HG03095 (cell line): Measurements from ENCODE around the gene TUBB6.

Experiments used
- ATAC-seq: cut with Tn5 transposase; IDR thresholded peaks from one replicate; pipeline ENCODE4 v1.9.1; 2021; ENCODE audit warnings: moderate library complexity; ENCODE audit not compliant: unreplicated experiment

The TUBB6 gene

DNA sequence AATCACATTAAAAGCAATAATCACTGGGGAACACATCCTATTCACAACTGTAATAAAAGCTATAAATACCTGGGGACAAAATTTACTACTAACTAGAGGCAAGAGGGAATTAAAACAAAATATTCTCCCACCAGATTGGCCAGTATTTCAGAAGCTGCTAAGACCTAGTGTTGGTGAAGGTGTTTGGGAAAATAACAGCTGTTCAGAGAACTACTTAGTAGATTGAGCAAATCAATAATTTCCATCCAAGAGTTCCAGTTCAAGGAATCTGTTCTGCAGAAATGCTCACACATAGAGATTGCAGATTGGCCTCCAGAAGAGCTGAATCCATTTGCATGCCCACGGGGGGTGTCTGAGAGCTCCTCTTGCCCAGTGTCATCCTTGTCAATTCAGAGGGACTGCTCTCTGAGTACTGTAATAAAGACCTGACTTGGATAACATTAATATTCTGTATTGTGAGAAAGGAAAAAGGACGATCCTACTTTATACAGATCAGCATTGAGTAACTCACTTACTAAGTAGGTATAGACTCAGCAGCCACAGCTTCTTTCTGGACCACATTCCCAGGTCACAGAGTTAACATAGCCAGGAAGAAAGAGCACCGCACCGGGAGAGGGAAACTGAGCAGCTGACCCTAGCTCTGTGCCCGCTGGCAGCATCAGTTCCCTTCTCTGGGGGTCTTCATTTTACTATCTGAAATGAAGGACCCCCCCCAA lies 5.6 kb downstream of the TUBB6 start:
- ATAC-seq, result no peak

GRCh38 chr18:12314591-12315305 lies 6.7 kb downstream of the TUBB6 start:
- peak; percentile 43 for ATAC-seq

DNA sequence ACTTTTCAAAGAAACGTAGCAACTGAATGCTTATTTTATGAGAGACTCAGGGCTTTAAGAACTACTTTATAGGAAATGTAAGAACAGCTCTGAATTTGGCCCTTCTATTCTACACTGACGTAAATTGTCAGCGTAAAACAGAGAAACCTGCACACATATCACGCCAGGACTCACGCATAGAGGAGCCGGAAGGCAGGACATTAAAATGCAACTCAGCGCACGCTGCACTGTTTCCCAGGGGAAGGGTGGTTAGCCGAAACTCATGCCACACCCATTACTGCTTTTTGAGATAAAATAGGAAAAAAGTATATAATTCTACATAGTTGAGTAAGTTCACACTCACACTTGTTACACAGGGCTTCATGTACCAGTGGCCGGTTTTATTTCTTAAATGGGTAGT lies 7.4 kb downstream of the TUBB6 start:
- ATAC-seq, result no peak

- ATAC-seq, result no peak
Measured at GRCh38 chr18:12315911-12316310, 7.9 kb downstream of the TUBB6 start.

DNA sequence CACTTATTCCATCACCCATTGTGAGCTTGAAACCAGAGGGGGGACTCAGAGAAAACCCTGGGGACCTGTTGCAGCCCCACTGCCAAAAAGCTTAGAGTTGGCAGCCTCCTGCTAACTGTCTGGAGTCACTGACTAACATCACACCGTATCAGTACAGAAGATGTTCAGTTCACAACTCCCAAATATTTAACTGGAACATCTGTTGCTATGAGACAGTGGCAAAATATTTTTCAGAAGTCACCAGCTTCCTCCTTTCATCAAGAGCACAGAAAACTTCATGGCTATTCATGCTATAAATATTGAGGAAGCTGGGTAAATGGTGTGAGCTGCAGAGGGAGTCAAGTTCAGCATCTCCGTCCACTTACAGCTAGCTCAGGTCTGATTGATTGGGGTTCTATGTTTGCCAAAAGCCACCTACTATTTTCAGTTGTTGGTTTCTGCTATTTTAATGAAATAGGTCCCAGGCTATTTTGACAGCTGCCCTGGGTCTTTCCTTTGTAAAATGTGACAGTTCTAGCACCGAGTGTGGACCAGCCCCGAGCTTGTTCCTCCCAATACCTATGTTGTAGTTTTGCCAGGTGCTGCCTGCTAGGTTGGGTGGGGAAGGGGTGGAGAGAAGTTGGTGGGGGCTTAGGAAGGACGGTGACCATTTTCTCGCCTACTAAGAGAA lies 9.8 kb downstream of the TUBB6 start:
- ATAC-seq, result no peak

DNA sequence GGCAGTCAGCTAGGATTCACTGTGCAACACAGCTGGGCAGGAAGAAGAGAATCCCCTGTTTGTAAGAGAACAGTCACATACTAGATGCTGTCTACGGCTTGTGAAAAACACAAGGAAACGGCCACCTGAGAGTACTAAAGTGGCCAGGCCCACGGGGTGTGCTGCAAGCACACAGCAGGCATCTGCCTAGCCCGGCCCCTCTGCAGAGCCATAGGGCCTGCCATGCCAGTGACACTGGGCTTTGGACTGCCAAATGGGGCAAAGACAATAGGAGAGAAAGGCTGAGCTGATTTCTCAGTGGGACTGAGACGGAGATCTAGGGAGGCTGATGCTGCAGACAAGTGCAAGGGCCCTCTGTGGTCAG lies 10.3 kb downstream of the TUBB6 start:
- no peak for ATAC-seq

- no peak for ATAC-seq
Measured at GRCh38 chr18:12318857-12319256, 10.8 kb downstream of the TUBB6 start.

DNA sequence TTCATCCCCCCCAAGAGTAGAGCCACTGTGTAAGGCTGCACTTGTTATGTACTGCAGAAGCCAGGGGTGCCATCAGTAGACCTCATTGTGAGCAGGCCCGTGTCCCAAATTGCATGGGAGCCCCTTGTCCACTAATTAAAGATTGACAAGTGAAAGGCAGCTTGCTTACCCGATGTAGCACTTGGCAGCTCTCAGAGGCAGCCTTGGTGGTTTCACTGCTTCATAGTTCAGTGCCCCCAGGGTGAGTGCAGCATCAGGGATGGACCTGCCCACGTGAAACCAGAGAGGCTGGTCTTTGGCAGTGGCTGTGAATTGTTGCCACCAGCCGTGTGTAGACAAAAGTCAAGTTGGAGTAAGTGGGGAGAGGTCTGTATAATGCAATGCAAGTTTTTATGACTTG lies 13.3 kb downstream of the TUBB6 start:
- no peak for ATAC-seq

- no peak for ATAC-seq
Measured at GRCh38 chr18:12324991-12325725, 17.1 kb downstream of the TUBB6 start.

- ATAC-seq, result no peak
Measured at GRCh38 chr18:12325726-12326245, 17.7 kb downstream of the TUBB6 start.

DNA sequence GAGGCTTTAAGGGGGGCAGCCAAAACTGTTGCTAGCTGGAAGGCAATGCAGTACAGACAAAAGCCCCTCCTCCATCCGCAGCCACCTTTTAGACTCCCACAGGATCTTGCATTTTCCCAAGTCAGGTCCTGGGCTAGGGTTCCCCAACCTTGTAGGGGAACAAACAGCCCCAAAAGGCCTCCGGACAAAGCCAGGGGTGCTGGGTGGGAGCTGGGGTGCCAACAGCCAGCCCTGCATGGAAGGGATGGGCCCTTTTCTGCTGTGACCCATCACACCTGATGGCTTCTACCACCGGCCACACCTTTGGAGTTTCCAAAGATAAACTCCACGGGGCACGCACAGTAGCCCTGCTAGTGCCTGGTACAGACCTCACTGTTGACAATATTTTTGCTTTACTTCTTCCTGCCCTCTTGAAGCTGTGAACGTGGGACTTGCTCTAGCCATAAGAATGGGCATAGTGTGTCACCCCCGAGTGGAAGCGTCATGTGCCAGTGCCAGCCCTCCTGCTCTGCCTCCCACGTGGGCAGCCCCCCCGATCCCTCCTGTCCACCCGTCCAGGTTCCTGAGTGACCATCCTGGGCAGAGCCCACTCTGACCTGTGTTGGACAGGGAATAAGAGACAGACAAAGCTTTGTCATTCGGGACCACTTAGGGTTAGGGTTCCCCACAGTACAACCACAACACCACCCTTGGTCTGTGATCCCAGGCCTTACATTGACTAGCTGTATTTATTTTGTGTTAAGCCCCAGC lies 18.8 kb downstream of the TUBB6 start:
- no peak for ATAC-seq

GRCh38 chr18:12327510-12328178 lies 19.6 kb downstream of the TUBB6 start:
- no peak for ATAC-seq

DNA sequence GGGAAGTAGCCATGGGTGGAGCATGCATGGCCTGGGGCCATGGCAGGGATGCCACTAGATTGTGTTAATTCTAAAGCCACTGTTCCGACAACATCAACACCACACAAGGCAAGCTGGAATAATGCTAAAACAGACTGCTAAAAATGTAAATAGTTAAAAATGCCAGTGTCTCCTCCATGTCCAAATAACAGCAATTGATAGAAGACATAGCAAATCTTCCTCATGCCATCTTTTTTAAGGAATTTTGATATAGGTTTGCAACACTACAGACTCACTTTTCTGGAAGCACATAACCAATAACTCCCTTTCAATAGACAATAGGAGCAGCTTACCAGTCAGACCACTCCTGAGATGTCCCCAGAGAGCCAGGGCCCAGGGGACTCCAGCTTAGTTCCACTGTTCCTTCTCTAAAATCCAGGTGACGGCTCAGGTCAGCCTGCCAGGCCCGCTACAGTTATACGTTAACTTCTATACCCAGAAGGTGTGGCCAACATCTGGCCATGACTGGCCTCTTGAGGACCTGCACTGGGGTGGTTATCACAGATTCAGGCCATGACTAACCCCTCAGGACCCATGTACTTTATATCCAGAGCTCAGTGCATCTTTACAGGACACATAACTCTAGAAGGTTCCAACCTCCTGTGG lies 20.3 kb downstream of the TUBB6 start:
- ATAC-seq, result no peak

DNA sequence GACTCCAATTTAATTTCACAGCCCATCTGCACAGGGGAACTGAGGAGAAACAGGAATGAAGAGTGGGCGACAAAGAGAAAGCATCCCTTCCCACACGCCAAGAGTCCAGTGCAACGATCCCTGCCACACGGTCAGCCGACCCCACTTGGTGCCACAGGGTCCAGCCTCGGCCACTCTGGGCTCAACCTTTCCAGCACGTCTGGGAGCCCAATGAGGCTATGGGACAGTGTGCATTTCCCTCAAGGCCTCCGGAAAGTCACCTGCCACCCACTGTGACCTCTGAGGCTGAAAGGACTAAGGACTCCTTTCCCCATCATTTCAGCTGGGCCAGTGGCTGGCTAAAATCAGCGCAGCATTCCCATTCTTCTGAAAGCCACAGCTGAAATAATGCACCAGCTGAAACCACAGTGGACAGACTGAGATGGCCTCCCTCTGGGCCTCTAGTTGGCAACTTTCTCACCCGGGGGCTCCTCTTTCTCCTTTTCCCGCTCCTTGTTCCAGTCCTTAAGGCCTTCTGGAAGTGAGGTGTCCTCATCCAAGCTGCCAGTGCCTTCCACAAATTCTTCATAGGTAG lies 21.2 kb downstream of the TUBB6 start:
- no peak for ATAC-seq

DNA sequence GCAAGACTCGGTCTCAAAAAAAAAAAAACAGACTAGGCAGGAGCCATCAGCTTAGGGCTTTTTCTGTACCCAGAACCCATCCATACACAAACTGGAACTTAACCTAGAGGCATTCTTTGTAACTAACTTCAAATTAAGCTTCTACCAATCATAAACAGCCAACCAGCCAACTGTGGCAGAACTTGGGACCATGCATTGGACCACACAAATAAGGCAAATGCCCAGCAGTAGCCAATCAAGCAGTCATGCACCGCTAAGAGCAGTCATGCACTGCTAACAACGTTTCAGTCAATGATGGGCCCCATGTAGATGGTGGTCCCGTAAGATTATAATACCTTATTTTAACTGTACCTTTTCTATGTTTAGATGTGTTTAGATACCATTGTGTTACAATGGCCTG lies 22.7 kb downstream of the TUBB6 start:
- ATAC-seq, result no peak

- no peak for ATAC-seq
Measured at GRCh38 chr18:12333506-12334290, 25.7 kb downstream of the TUBB6 start.

- no peak for ATAC-seq
Measured at GRCh38 chr18:12334366-12334808, 26.3 kb downstream of the TUBB6 start.

DNA sequence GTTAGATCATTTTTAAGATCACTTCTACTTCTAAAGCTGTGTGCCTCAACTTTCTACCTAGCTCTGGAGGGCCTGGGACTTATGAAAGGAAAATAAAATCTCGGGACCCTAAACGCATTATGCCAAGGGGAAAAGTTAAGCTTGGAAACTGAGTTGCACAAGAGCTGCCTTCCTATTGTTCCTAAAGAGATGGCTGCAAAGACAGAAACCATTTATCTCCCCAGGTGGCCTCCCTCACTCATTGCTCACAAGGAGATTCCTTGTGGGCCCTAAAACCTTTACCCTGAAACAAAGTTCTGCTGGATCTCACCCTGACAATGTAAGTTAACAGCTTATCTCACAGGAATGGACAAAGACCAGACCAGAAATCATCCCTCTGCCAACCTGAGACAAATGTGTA lies 26.8 kb downstream of the TUBB6 start:
- no peak for ATAC-seq
